HCT116 (cell line): ENCODE measurements around the gene RNF7. TPM values are rescaled to one million over a fixed set of nuclear protein-coding genes. Genes with fewer than 3 reads are reported as not detected.

Experiments used
- ATAC-seq: fragments of 200-7000 bp; cut with Tn5 transposase; 2 replicates; pipeline ENCODE4 v1.9.1; 2020; ENCODE audit warnings: mild to moderate bottlenecking, moderate library complexity
- BruUV-seq: library from RNA; stranded (reverse); fragments of 400-500 nt; replicated peaks from 2 replicates; lab custom pipeline; 2021; lab: Mats Ljungman, UMichigan
- CTCF ChIA-PET: fragments of 300-600 bp; sonication (Branson Sonifier 250); formaldehyde crosslinking; loops from one replicate; lab custom pipeline; 2021; ENCODE audit warnings: antibody characterized with exemption; lab: Charles Lee
- POLR2A ChIA-PET: fragments of 300-600, 350-600 bp; sonication (Branson Sonifier 250); formaldehyde crosslinking; loops from one replicate; lab custom pipeline; 2021; ENCODE audit warnings: antibody characterized with exemption; lab: Charles Lee
- RAD21 ChIA-PET, 2 experiments: fragments of 300-600 bp; sonication (Branson Sonifier 250); formaldehyde crosslinking; loops; one replicate each; lab custom pipeline; 2023; ENCODE audit warnings: low total read pairs in 2 of 2; ENCODE audit not compliant: uncharacterized antibody in 2 of 2, unreplicated experiment in 2 of 2, low non-redundant PET in 1 of 2; lab: Charles Lee
- DNase-seq: peaks from one replicate; pipeline ENCODE4 v3.0.0-alpha.2; 2010; ENCODE audit warnings: low read depth, low spot score
- H2AFZ ChIP-seq: fragments of 200-600 bp; shearing (Covaris generic), sonication (generic); 2 replicates; pipeline ENCODE4 v1.6.1; 2017; ENCODE audit warnings: low read depth, mixed run types, mixed read lengths, antibody characterized with exemption, low read length; ENCODE audit not compliant: poor library complexity, severe bottlenecking
- H3K27ac ChIP-seq: 2 replicates; pipeline ENCODE4 v1.5.1; 2012; ENCODE audit warnings: low read depth, low read length
- H3K27me3 ChIP-seq: fragments of 200-600 bp; sonication (generic); 2 replicates; pipeline ENCODE4 v1.6.1; 2016; ENCODE audit warnings: mixed run types, low read length, mixed read lengths; ENCODE audit not compliant: insufficient read depth
- H3K36me3 ChIP-seq, 2 experiments: fragments of 200-500 bp in 1 of 2; fragments of 200-600 bp in 1 of 2; sonication (Bioruptor generic) in 1 of 2; sonication (generic) in 1 of 2; 2 replicates each; pipeline versions ENCODE4 v1.5.1 to v1.6.1; 2014 to 2016; ENCODE audit warnings: low read length in 2 of 2, inconsistent platforms in 1 of 2, mixed read lengths in 1 of 2, mixed run types in 1 of 2; ENCODE audit not compliant: insufficient read depth in 2 of 2, control insufficient read depth in 1 of 2
- H3K4me1 ChIP-seq, 2 experiments: fragments of 200-600 bp in 1 of 2; sonication (generic) in 1 of 2; 2 replicates each; pipeline versions ENCODE4 v1.5.1 to v1.6.1; 2012 to 2017; ENCODE audit warnings: low read length in 2 of 2, inconsistent platforms in 1 of 2, mild to moderate bottlenecking in 1 of 2, mixed read lengths in 1 of 2, mixed run types in 1 of 2, moderate library complexity in 1 of 2; ENCODE audit not compliant: insufficient read depth in 2 of 2, control insufficient read depth in 1 of 2
- H3K4me2 ChIP-seq: fragments of 200-600 bp; sonication (generic); 2 replicates; pipeline ENCODE4 v1.6.1; 2017; ENCODE audit warnings: mixed run types, low read length, mixed read lengths
- H3K4me3 ChIP-seq, 2 experiments: fragments of 200-600 bp in 1 of 2; sonication (generic) in 1 of 2; replicated peaks in 1 of 2; 2 replicates each; pipeline ENCODE4 v1.5.1; 2011 to 2016; ENCODE audit warnings: low read length in 2 of 2, control low read depth in 1 of 2, low read depth in 1 of 2, mild to moderate bottlenecking in 1 of 2, mixed read lengths in 1 of 2, mixed run types in 1 of 2
- H3K79me2 ChIP-seq: fragments of 200-600 bp; sonication (generic); 2 replicates; pipeline ENCODE4 v1.6.1; 2017; ENCODE audit warnings: mild to moderate bottlenecking, mixed run types, low read length, moderate library complexity, mixed read lengths; ENCODE audit not compliant: insufficient read depth
- H3K9ac ChIP-seq: fragments of 200-600 bp; sonication (generic); 2 replicates; pipeline ENCODE4 v1.6.1; 2016; ENCODE audit warnings: low read length, mixed read lengths
- H3K9me2 ChIP-seq: fragments of 200-600 bp; sonication (generic), shearing (Covaris generic); 2 replicates; pipeline ENCODE4 v1.6.1; 2017; ENCODE audit warnings: mixed run types, mild to moderate bottlenecking, moderate library complexity; ENCODE audit not compliant: insufficient read depth
- H3K9me3 ChIP-seq, 2 experiments: fragments of 200-500 bp in 1 of 2; fragments of 200-600 bp in 1 of 2; sonication (Bioruptor generic) in 1 of 2; sonication (generic) in 1 of 2; 2 replicates each; pipeline ENCODE4 v1.6.1; 2014 to 2017; ENCODE audit warnings: low read length in 2 of 2, mixed read lengths in 2 of 2, inconsistent platforms in 1 of 2, low read depth in 1 of 2, mild to moderate bottlenecking in 1 of 2, mixed run types in 1 of 2, moderate library complexity in 1 of 2; ENCODE audit not compliant: control insufficient read depth in 1 of 2, insufficient read depth in 1 of 2
- H4K20me1 ChIP-seq: fragments of 200-600 bp; sonication (generic), shearing (Covaris generic); 2 replicates; pipeline ENCODE4 v1.6.1; 2017; ENCODE audit warnings: mixed run types, mild to moderate bottlenecking, moderate library complexity; ENCODE audit not compliant: insufficient read depth
- CBX3 ChIP-seq: IDR thresholded peaks from 2 replicates; pipeline ENCODE4 v1.6.1; 2012; ENCODE audit warnings: low read depth
- CEBPB ChIP-seq: IDR thresholded peaks from 2 replicates; pipeline ENCODE4 v1.6.1; 2012; ENCODE audit warnings: low read depth
- EGR1 ChIP-seq: IDR thresholded peaks from 2 replicates; pipeline ENCODE4 v1.6.1; 2012; ENCODE audit warnings: low read depth
- ELF1 ChIP-seq: IDR thresholded peaks from 2 replicates; pipeline ENCODE4 v1.6.1; 2012; ENCODE audit warnings: low read depth, borderline replicate concordance
- EZH2 ChIP-seq: fragments of 200-600 bp; sonication (generic); IDR thresholded peaks from 2 replicates; pipeline ENCODE4 v1.6.1; 2017; ENCODE audit warnings: antibody characterized with exemption, mixed run types
- FOSL1 ChIP-seq: IDR thresholded peaks from 2 replicates; pipeline ENCODE4 v1.6.1; 2012; ENCODE audit warnings: low read depth
- POLR2A ChIP-seq: IDR thresholded peaks from 2 replicates; pipeline ENCODE4 v1.7.0; 2011; ENCODE audit warnings: borderline replicate concordance; ENCODE audit not compliant: insufficient read depth, insufficient read length; ENCODE audit errors: extremely low read depth
- POLR2AphosphoS5 ChIP-seq: IDR thresholded peaks from 2 replicates; pipeline ENCODE4 v1.6.1; 2011; ENCODE audit warnings: mild to moderate bottlenecking, low read depth, low read length, moderate library complexity
- RAD21 ChIP-seq: IDR thresholded peaks from 2 replicates; pipeline ENCODE4 v1.6.1; 2012; ENCODE audit warnings: low read depth, mild to moderate bottlenecking
- SRF ChIP-seq: IDR thresholded peaks from 2 replicates; pipeline ENCODE4 v1.6.1; 2012; ENCODE audit warnings: low read depth
- TCF7L2 ChIP-seq: IDR thresholded peaks from 2 replicates; pipeline ENCODE4 v1.7.0; 2011; ENCODE audit warnings: borderline replicate concordance, inconsistent platforms; ENCODE audit not compliant: insufficient read depth, insufficient read length; ENCODE audit errors: extremely low read depth
- YY1 ChIP-seq: IDR thresholded peaks from 2 replicates; pipeline ENCODE4 v1.6.1; 2011; ENCODE audit warnings: low read length, low read depth, moderate library complexity, mild to moderate bottlenecking; ENCODE audit not compliant: insufficient replicate concordance; ENCODE audit errors: extremely low read depth
- ZFX ChIP-seq: fragments of 450-650 bp; IDR thresholded peaks from 2 replicates; pipeline ENCODE4 v1.6.1; 2017
- ZNF274 ChIP-seq: fragments of 200-500 bp; sonication (Bioruptor generic); IDR thresholded peaks from 2 replicates; pipeline ENCODE4 v1.6.1; 2014; ENCODE audit warnings: mild to moderate bottlenecking, low read depth, low read length, inconsistent platforms
- intact Hi-C: fragments of 100-400 bp; cut with micrococcal nuclease; formaldehyde crosslinking; loops from 2 replicates; pipeline ENCODE4 v1.10.0; 2022
- total RNA-seq: library from RNA; stranded (reverse); gene quantifications from one replicate; pipeline ENCODE4 v1.2.1, GENCODE V29; 2021; ENCODE audit not compliant: unreplicated experiment
- TF ChIP-seq, protein P1 (sequence below), 3 experiments: fragments of 200-600 bp in 1 of 3; sonication (generic) in 1 of 3; IDR thresholded peaks in 2 of 3; conservative IDR thresholded peaks in 1 of 3; 2 replicates each; pipeline ENCODE4 v1.5.1; 2012 to 2017; ENCODE audit warnings: low read depth in 2 of 3, low read length in 2 of 3, antibody characterized with exemption in 1 of 3, borderline replicate concordance in 1 of 3, control low read depth in 1 of 3, mild to moderate bottlenecking in 1 of 3, mixed read lengths in 1 of 3, mixed run types in 1 of 3, moderate library complexity in 1 of 3; ENCODE audit not compliant: insufficient read depth in 1 of 3
- TF ChIP-seq, protein P2 (sequence below): IDR thresholded peaks from 2 replicates; pipeline ENCODE4 v1.6.1; 2012
- TF ChIP-seq, protein P3 (sequence below): IDR thresholded peaks from 2 replicates; pipeline ENCODE4 v1.6.1; 2012

Gene RNF7
- total RNA-seq, 1 experiment from 2014 or later: 82.3 TPM

DNA sequence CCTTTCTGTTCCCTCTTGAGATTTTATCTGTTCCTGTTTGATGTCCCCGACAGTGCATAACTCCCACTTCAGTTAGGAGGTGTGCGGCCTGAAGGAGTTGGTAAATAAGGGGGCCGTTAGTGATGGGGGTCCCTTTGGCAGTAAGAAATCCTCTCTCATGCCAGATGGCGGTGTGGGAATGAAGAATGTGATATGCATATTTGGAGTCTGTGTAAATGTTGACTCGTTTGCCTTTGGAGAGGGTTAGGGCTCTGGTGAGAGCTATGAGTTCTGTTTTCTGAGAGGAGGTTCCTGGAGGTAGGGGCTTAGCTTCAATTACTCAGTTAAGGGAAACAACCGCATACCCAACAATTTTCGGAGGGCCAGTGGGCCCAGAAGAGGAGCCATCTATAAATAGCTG, 38.8 kb upstream of the RNF7 start:
- RAD21 ChIA-PET: no interaction called here

DNA sequence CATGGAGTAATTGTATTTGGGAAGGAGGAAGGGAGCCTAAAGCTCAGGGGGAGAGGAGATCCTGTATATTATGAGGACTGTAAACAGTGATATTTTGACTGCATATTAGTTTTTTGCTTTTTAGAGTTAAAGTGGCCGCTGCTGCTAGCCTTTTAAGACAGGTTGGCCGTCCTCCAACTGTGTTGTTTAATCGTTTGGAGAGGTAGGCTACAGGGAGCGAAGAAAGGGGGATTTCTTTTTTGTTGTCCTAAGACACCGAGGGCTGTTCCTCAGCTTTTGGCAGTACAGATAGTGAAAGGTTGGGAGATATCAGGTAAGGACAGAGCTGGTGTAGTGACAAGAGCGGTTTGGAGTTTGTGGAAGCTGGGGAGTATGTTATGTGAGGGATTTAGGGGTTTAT, 38.2 kb upstream of the RNF7 start:
- Histone ChIP-seq H3K36me3 (no peaks in the 10 kb centered on the region), H3K4me3 (no peak overlapping the region), H3K27me3 (no peaks in the 10 kb centered on the region), H3K4me1 (no peaks in the 10 kb centered on the region), H3K9me3 (no peaks in the 10 kb centered on the region), H2AFZ (no peak overlapping the region), H3K79me2 (no peaks in the 10 kb centered on the region), H3K9me2 (no peaks in the 10 kb centered on the region), H3K9ac (no peak overlapping the region), H3K4me2 (no peak overlapping the region), H4K20me1 (no peaks in the 10 kb centered on the region), H3K27ac (no peak overlapping the region)
- no TSS peak for BruUV-seq
- intact Hi-C loops: no loop called here
- ChIA-PET CTCF (no interaction called here), POLR2A (no interaction called here), RAD21 (no interaction called here)
- DNase-seq (no peak), ATAC-seq (no peak)
- no peak for TF ChIP-seq POLR2A
- no peak for TF ChIP-seq EGR1
- no peak for TF ChIP-seq POLR2AphosphoS5
- TF ChIP-seq ELF1: no peak
- TF ChIP-seq, protein P1, sequence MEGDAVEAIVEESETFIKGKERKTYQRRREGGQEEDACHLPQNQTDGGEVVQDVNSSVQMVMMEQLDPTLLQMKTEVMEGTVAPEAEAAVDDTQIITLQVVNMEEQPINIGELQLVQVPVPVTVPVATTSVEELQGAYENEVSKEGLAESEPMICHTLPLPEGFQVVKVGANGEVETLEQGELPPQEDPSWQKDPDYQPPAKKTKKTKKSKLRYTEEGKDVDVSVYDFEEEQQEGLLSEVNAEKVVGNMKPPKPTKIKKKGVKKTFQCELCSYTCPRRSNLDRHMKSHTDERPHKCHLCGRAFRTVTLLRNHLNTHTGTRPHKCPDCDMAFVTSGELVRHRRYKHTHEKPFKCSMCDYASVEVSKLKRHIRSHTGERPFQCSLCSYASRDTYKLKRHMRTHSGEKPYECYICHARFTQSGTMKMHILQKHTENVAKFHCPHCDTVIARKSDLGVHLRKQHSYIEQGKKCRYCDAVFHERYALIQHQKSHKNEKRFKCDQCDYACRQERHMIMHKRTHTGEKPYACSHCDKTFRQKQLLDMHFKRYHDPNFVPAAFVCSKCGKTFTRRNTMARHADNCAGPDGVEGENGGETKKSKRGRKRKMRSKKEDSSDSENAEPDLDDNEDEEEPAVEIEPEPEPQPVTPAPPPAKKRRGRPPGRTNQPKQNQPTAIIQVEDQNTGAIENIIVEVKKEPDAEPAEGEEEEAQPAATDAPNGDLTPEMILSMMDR (IDR thresholded peaks at IDR 0.05 in 2 of 3, conservative IDR thresholded peaks at IDR 0.05 in 1 of 3; ENCODE audit: borderline replicate concordance in 1 of 3, insufficient read depth in 1 of 3, low read depth in 2 of 3, low read length in 2 of 3): no peak
- TF ChIP-seq FOSL1: no peak

More for the DNA sequence above, 38.8 kb upstream of the RNF7 start:
- Histone ChIP-seq H3K27ac (no peak overlapping the region), H3K36me3 (no peaks in the 10 kb centered on the region), H3K9ac (no peak overlapping the region), H4K20me1 (no peaks in the 10 kb centered on the region), H3K4me1 (no peaks in the 10 kb centered on the region), H3K79me2 (no peaks in the 10 kb centered on the region), H3K9me2 (no peaks in the 10 kb centered on the region), H3K4me2 (no peak overlapping the region), H3K9me3 (no peaks in the 10 kb centered on the region), H2AFZ (no peak overlapping the region), H3K27me3 (no peaks in the 10 kb centered on the region), H3K4me3 (no peak overlapping the region)
- POLR2A ChIA-PET: no interaction called here
- DNase-seq (no peak), ATAC-seq (no peak)
- intact Hi-C loops: no loop called here
- BruUV-seq: no TSS peak
- TF ChIP-seq ZFX (no peak), EGR1 (no peak), ZNF274 (no peak), TCF7L2 (no peak), YY1 (no peak), RAD21 (no peak), EZH2 (no peak), CBX3 (no peak), POLR2AphosphoS5 (no peak), CEBPB (no peak), SRF (no peak)
- TF ChIP-seq, protein P2, sequence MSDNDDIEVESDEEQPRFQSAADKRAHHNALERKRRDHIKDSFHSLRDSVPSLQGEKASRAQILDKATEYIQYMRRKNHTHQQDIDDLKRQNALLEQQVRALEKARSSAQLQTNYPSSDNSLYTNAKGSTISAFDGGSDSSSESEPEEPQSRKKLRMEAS: no peak
- TF ChIP-seq, protein P3, sequence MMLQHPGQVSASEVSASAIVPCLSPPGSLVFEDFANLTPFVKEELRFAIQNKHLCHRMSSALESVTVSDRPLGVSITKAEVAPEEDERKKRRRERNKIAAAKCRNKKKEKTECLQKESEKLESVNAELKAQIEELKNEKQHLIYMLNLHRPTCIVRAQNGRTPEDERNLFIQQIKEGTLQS: no peak
- CTCF ChIA-PET: no interaction called here
